Stimulated activated naive CD4-positive, alpha-beta T cell (primary cell): ENCODE measurements around the gene MUC21.
"Not testable (repeated sequence)": the region's sequence is repeated elsewhere in the genome, so short reads cannot be mapped to it uniquely, and the experiment has no call there.

ENCODE experiments used
- DNase-seq, 6 experiments: peaks; one replicate each; lab custom pipeline; 2025; lab: John Stamatoyannopoulos, UW

MUC21 gene

DNA sequence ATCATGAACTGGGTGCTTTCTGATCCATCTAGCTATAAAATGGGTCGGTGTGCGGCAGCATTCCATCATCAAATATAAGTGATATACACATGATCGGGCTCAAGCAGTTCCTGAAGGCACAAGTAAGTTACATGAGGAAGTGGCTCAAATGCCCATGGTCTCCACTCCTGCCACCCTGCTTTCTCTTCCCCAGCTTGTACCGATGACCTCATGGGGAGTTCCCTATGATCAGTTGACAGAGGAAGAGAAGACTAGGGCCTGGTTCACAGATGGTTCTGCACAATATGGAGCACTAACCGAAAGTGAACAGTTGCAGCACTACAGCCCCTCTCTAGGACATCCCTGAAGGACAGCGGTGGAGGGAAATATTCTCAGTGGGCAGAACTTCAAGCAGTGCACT, 14.3 kb upstream of the MUC21 start:
- DNase-seq: not testable (repeated sequence)

DNA sequence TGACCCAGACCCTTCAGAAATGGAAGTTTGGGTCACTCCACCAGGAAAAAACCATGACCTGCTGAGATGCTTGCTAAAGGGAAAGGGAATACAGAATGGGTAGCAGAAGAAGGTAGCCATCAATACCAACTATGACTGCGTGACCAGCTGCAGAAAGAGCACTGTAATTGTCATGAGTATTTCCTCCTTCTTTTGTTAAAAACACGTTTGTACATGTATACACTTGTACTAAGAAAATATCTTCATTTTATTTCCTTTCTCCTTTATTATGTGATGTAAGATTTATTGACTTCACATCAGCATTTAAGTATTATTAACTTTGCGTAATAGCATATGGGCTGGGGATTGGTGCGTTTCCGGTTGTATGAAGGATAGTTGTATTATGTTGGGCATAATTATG, 12.6 kb upstream of the MUC21 start:
- DNase-seq: no peak

- DNase-seq: no peak
Measured at GRCh38 chr6:30972816-30973215, 10.7 kb upstream of the MUC21 start.

GRCh38 chr6:30974490-30975252, 8.8 kb upstream of the MUC21 start:
- no peak for DNase-seq

GRCh38 chr6:30979141-30979540, 4.4 kb upstream of the MUC21 start:
- DNase-seq: no peak

DNA sequence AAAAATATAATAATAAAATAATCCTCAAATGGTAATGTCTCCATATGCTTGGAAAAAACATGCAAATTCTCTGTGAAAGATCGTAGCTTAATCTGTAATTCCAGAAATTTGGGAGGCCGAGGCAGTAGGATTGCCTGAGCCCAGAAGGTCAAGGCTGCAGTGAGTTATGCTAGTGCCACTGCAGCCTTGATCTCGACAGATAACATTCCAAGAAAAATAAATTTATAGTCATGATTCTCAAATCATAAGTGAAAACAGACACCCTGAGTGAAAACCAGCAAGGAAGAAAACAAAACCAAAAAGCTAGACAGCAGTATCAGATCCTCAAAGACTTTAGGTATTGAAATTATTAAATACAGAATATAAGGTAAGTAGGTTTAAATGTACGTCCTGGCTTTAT, 3.8 kb upstream of the MUC21 start:
- DNase-seq: no peak

DNA sequence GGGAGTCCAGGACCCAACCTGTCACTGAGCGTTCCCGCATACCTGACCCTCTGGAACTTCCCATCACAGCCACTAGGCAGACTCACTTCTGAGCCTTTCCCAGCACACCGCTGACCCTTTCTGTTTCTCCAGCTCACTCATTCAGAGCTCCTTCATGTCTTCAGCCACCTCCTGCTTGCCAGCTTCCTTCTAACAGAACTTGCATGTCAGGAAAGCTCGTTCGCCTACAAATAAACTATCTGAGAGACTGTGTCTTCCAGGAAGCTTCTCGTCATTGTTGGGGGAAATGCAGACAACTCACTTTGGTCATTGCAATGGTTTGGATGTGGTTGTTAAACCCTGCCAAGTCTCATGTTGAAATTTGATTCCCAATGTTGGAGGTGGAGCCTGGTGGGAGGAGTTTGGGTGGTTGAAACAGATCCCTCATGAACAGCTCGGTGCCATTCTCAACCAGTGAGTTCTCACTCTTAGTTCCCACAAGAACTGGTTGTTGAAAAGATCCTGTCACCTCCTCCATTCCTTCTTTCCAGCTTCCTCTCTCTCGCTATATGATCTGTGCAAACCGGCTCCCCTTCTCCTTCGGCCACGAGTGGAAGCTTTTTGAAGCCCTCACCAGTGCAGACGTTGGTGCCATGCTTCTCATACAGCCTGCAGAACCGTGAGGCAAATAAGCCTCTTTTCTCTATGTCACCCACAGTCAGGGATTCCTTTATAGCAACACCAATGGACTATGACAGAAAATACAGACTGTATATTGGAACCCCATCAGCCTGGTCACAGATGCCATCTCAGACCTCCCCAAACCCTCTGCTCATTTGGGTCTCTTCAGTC, 1.4 kb upstream of the MUC21 start:
- no peak for DNase-seq

DNA sequence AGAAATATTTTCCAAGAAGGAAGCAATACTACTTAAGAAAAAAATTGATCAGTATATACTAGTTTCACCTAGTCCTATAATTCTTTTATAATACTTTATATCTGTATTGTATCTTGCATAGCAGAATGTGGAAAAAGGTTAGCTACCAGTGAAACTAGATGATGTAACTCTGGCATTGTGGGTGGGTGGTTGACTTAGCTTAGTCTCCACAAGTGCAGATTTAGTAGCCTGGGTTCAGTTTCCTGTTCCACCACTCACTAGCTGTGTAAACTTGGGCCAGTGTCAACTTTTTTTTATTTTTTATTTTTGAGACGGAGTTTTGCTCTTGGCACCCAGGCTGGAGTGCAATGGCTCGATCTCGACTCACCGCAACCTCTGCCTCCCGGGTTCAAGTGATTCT, 2.0 kb downstream of the MUC21 start:
- no peak for DNase-seq

DNA sequence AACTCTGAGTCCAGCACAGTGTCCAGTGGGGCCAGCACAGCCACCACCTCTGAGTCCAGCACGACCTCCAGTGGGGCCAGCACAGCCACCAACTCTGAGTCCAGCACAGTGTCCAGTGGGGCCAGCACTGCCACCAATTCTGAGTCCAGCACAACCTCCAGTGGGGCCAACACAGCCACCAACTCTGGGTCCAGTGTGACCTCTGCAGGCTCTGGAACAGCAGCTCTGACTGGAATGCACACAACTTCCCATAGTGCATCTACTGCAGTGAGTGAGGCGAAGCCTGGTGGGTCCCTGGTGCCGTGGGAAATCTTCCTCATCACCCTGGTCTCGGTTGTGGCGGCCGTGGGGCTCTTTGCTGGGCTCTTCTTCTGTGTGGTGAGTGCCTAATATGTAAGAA, 3.8 kb downstream of the MUC21 start:
- DNase-seq: no peak

GRCh38 chr6:30988209-30988825, 4.8 kb downstream of the MUC21 start:
- no peak for DNase-seq

- DNase-seq: peak in 3 of 6 experiments; percentile 16 to 27 (median 26)
Measured at GRCh38 chr6:30990422-30991086, 7.0 kb downstream of the MUC21 start.

GRCh38 chr6:30991891-30992290, 8.4 kb downstream of the MUC21 start:
- DNase-seq: no peak

DNA sequence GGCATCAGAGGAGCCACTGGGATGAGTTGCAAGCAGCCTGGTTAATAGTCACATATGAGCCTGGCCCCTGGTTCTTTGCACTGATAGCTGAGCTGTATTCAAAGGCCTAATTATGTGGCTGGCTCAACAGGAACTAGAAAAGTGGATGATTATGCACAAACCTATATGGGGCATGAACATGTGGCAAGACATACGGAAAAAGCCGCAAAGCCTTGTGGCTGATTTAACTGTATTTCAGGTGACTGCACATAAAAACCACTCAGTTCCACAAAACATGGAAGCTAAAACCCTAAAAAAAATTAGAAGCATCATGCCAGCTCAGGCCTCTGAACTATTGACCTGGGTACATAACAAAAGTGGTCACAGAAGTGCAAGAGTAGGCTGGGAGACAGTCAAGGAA, 13.8 kb downstream of the MUC21 start:
- no peak for DNase-seq

DNA sequence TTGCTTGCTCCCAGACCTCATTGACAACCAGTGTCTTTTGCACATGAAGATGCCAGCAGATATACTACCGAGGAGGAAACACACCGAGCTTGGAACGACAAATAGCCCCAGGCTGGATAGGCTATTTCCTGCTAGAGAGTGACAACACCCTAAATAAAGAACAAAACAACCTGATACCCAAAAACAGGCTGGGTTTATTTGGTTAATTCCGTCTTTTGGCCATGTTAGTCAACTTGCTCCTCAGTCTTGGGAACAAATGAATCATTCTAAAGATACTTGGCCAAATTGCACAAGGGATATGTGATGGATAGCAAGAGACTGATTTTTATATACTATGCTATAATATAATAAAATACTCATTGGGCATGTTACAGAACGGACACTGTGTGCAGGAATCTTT, 15.3 kb downstream of the MUC21 start:
- no peak for DNase-seq

- DNase-seq: not testable (repeated sequence)
Measured at GRCh38 chr6:31000067-31000860, 16.7 kb downstream of the MUC21 start.

DNA sequence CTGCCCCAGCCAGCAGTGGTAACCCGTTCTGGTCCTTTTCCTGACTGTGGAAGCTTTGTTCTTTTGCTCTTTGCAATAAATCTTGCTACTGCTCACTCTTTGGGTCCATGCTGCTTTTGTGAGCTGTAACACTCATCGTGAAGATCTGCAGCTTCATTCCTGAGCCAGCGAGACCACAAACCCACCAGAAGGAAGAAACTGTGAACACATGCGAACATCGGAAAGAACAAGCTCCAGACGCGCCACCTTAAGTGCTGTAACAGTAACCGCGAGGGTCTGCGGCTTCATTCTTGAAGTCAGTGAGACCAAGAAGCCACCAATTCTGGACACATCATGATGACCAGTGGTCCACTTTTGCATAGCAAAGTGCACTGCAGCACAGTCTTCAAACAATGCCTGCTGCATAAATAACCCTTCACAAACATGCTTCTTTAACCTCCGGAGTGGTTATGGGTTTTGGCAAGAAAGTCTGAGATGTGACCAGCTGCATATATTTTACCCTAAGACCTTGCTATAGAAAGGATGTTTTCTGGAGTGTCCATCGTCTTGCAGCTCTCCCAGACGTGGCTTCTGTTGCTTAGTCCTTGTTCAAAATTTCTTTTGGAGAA, 17.9 kb downstream of the MUC21 start:
- DNase-seq: no peak

- no peak for DNase-seq
Measured at GRCh38 chr6:31002471-31002870, 19.0 kb downstream of the MUC21 start.

- no peak for DNase-seq
Measured at GRCh38 chr6:31004794-31005193, 21.3 kb downstream of the MUC21 start.

DNA sequence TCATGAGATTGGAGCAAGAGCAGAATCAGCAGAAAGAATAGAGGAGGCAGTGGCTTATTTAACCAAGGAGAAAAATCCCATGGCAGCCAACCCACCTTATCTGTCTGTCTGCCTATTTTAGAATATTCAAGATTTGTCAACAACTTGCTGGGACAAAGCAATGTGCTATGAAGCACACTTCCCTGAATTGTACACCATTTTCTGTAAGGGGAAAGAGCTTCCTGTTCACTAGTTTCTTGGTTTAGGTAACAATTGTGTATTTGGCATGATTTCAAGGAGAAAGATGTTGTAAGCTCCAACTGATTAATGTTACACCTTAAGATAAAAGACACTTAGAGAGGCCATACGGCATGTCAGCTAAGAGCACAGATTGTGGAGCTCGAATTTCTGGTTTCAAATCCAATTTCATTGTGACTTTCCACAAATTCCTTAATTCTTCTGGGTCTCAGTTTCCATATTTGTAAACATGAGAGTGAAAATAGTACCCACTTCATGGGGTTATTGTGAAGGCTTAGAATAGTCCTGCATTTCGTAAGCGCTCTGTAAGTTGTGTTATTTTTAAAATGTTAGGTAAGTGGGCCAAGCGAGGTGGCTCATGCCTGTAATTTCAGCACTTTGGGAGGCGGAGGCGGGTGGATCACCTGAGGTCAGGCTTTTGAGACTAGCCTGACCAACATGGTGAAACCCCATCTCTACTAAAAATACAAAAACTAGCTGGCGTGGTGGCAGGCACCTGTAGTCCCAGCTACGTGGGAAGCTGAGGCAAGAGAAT, 21.9 kb downstream of the MUC21 start:
- DNase-seq: no peak

DNA sequence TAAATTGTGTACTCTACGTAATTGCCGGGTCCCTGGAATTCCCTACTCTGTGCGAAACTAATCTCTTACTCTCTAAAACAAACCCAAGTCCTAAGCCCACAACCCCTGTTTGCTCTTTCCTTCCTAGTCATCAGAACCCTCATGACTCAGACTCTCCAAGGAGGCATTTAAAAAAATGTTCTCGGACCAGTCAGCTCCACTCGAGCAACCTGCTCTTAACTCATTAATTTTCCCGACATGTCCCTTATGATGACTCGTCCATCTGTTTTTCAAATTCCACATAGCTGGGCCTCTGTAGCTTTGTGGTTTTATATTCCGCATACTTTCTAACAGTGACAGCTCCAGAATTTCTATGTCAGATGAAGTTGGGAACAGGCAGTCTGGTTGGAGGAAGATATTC, 24.2 kb downstream of the MUC21 start:
- DNase-seq: no peak
